AG04450 (cell line): Measurements from ENCODE around the gene HOXA4. TPM values are rescaled to one million over a fixed set of nuclear protein-coding genes. Genes with fewer than 3 reads are reported as not detected.
A peak's percentile ranks its signal among the peaks of the same experiment; 100 is the strongest.

ENCODE experiments used
- CTCF ChIA-PET: fragments of 300-600, 350-600 bp; formaldehyde crosslinking; extraction: SDS; loops from one replicate; lab custom pipeline; 2022; ENCODE audit warnings: antibody characterized with exemption, inconsistent platforms; lab: Charles Lee
- POLR2A ChIA-PET: fragments of 350-600 bp; formaldehyde crosslinking; extraction: SDS; loops from one replicate; lab custom pipeline; 2021; ENCODE audit warnings: antibody characterized with exemption, inconsistent platforms; lab: Yijun Ruan, JAX
- DNase-seq: peaks from one replicate; pipeline ENCODE4 v3.0.0-alpha.2; 2011; ENCODE audit warnings: low read depth, low spot score
- H3K27ac ChIP-seq: one replicate; pipeline ENCODE4 v1.5.1; 2012; ENCODE audit warnings: low read depth, low read length, control low read depth
- H3K27me3 ChIP-seq: one replicate; pipeline ENCODE4 v1.6.0; 2012; ENCODE audit warnings: low read length; ENCODE audit not compliant: control insufficient read depth, insufficient read depth
- H3K4me3 ChIP-seq: 2 replicates; pipeline ENCODE4 v1.5.1; 2011; ENCODE audit warnings: mild to moderate bottlenecking, low read depth, low read length, control low read depth
- H3K9me3 ChIP-seq: 2 replicates; pipeline ENCODE4 v1.5.1; 2012; ENCODE audit warnings: low read length; ENCODE audit not compliant: control insufficient read depth, insufficient read depth
- CTCF ChIP-seq: IDR thresholded peaks from 2 replicates; pipeline ENCODE4 v1.5.1; 2011; ENCODE audit warnings: low read depth, low read length, control low read depth, inconsistent platforms
- polyA plus RNA-seq: library from polyadenylated mRNA; depleted of rRNA; stranded (reverse); fragments of >200 nt; gene quantifications from 2 replicates; pipeline ENCODE4 v1.2.3, GENCODE V29; 2011

HOXA4 gene
- polyA plus RNA-seq, 1 experiment, result 5.8 TPM

GRCh38 chr7:27137640-27138315, 7.2 kb upstream of the HOXA4 start:
- peak overlapping the region; percentile 86 for H3K27ac ChIP-seq
- DNase-seq, result no peak
- no peak for TF ChIP-seq CTCF
- ChIA-PET CTCF (no interaction called here), POLR2A (interaction anchor here (0.6 to 0.7 kb wide), 3 partner anchors 22 to 38 kb away, joined by 3 to 8 read pairs (median 4); no protein-coding TSS in a partner anchor)
- no peak overlapping the region for H3K4me3 ChIP-seq
- H3K9me3 ChIP-seq, result no peaks in the 10 kb centered on the region; the same call in 1 of the 2 replicates
- H3K27me3 ChIP-seq, result no peaks in the 10 kb centered on the region

GRCh38 chr7:27134392-27134791, 3.8 kb upstream of the HOXA4 start:
- Histone ChIP-seq H3K4me3 (no peak overlapping the region), H3K27ac (peak overlapping the region; percentile 76), H3K27me3 (no peaks in the 10 kb centered on the region), H3K9me3 (no peaks in the 10 kb centered on the region)
- no peak for TF ChIP-seq CTCF
- DNase-seq, result peak; percentile 83
- CTCF ChIA-PET, result interaction anchor here (0.9 to 1.6 kb wide), 5 partner anchors 9 to 34 kb away, joined by 3 to 6 read pairs (median 3); partner anchors contain the start of gene HOXA5
- POLR2A ChIA-PET, result interaction anchor here (0.8 to 1.7 kb wide), 3 partner anchors 12 to 36 kb away, joined by 3 to 5 read pairs (median 4); no protein-coding TSS in a partner anchor

GRCh38 chr7:27133409-27134231, 3.1 kb upstream of the HOXA4 start:
- no peak for DNase-seq
- Histone ChIP-seq H3K4me3 (no peak overlapping the region; the same call in 1 of the 2 replicates), H3K27me3 (no peaks in the 10 kb centered on the region), H3K9me3 (no peaks in the 10 kb centered on the region), H3K27ac (peak overlapping the region; percentile 76)
- ChIA-PET CTCF (interaction anchor here (0.9 to 1.6 kb wide), 4 partner anchors 10 to 33 kb away, joined by 3 to 6 read pairs (median 4); partner anchors contain the start of gene HOXA5), POLR2A (interaction anchor here (0.8 to 1.7 kb wide), 3 partner anchors 11 to 35 kb away, joined by 3 to 5 read pairs (median 4); no protein-coding TSS in a partner anchor)
- no peak for TF ChIP-seq CTCF

GRCh38 chr7:27132978-27133377, 2.4 kb upstream of the HOXA4 start:
- no peak for DNase-seq
- H3K4me3 ChIP-seq, result no peak overlapping the region
- no peaks in the 10 kb centered on the region for H3K27me3 ChIP-seq
- no peak overlapping the region for H3K27ac ChIP-seq
- no peak for TF ChIP-seq CTCF
- CTCF ChIA-PET, result no interaction called here
- POLR2A ChIA-PET, result no interaction called here
- H3K9me3 ChIP-seq, result no peaks in the 10 kb centered on the region
